ENCODE data around the gene SNX7. TPM values are rescaled to one million over a fixed set of nuclear protein-coding genes. Genes with fewer than 3 reads are reported as not detected.

Gene SNX7
- total RNA-seq, 4 donors from 2014 or later, result 6.7 to 78.7 (median 25.8) TPM

GRCh38 chr1:98769162-98769561 lies 107.6 kb downstream of the SNX7 start:
- no peaks in the 10 kb centered on the region for H3K36me3 ChIP-seq
- H3K27ac ChIP-seq, result no peak overlapping the region
- no peaks in the 10 kb centered on the region for H3K9me3 ChIP-seq
- no peaks in the 10 kb centered on the region for H3K4me1 ChIP-seq
- no peak for TF ChIP-seq POLR2A (IDR thresholded peaks at IDR 0.05)
- no peak for TF ChIP-seq CTCF (IDR thresholded peaks at IDR 0.05)
- DNase-seq, result no peak
- no peaks in the 10 kb centered on the region for H3K27me3 ChIP-seq
- H3K4me3 ChIP-seq, result no peak overlapping the region
- intact Hi-C loops (cut with DNase I; ENCODE audit: low total_unique reads), result no loop called here

GRCh38 chr1:98781906-98782305 lies 120.4 kb downstream of the SNX7 start:
- Histone ChIP-seq H3K27ac (no peak overlapping the region), H3K4me1 (no peaks in the 10 kb centered on the region), H3K27me3 (no peaks in the 10 kb centered on the region), H3K4me3 (no peak overlapping the region), H3K36me3 (no peaks in the 10 kb centered on the region), H3K9me3 (no peaks in the 10 kb centered on the region)
- intact Hi-C loops (cut with DNase I; ENCODE audit: low total_unique reads), result no loop called here
- TF ChIP-seq CTCF (IDR thresholded peaks at IDR 0.05) (no peak), POLR2A (IDR thresholded peaks at IDR 0.05) (no peak)
- no peak for DNase-seq

GRCh38 chr1:98783821-98784220 lies 122.3 kb downstream of the SNX7 start:
- peak in 1 of 2 donors; percentile 11 for DNase-seq

GRCh38 chr1:98791498-98791897 lies 130.0 kb downstream of the SNX7 start:
- Histone ChIP-seq H3K4me3 (no peak overlapping the region), H3K9me3 (no peaks in the 10 kb centered on the region), H3K27ac (no peak overlapping the region), H3K36me3 (no peaks in the 10 kb centered on the region), H3K4me1 (no peaks in the 10 kb centered on the region), H3K27me3 (no peaks in the 10 kb centered on the region)
- no peak for DNase-seq
- intact Hi-C loops (cut with DNase I; ENCODE audit: low total_unique reads), result no loop called here
- TF ChIP-seq CTCF (IDR thresholded peaks at IDR 0.05) (no peak), POLR2A (IDR thresholded peaks at IDR 0.05) (no peak)

More at GRCh38 chr1:98783821-98784220, 122.3 kb downstream of the SNX7 start:
- Histone ChIP-seq H3K9me3 (no peaks in the 10 kb centered on the region), H3K4me1 (no peaks in the 10 kb centered on the region), H3K27me3 (no peaks in the 10 kb centered on the region), H3K27ac (no peak overlapping the region), H3K36me3 (no peaks in the 10 kb centered on the region), H3K4me3 (no peak overlapping the region)
- intact Hi-C loops (cut with DNase I; ENCODE audit: low total_unique reads), result no loop called here
- TF ChIP-seq POLR2A (IDR thresholded peaks at IDR 0.05) (no peak), CTCF (IDR thresholded peaks at IDR 0.05) (no peak)

GRCh38 chr1:98792123-98792522 lies 130.6 kb downstream of the SNX7 start:
- intact Hi-C loops (cut with DNase I; ENCODE audit: low total_unique reads), result no loop called here

More at GRCh38 chr1:98792123-98792522, 130.6 kb downstream of the SNX7 start:
- DNase-seq, result no peak
- Histone ChIP-seq H3K27me3 (no peaks in the 10 kb centered on the region), H3K4me1 (no peaks in the 10 kb centered on the region), H3K36me3 (no peaks in the 10 kb centered on the region), H3K9me3 (no peaks in the 10 kb centered on the region), H3K4me3 (no peak overlapping the region), H3K27ac (no peak overlapping the region)
- TF ChIP-seq CTCF (IDR thresholded peaks at IDR 0.05) (no peak), POLR2A (IDR thresholded peaks at IDR 0.05) (no peak)

Data from uterus (tissue), 4 donors.